GM13977 (cell line): Measurements from ENCODE around the gene ATE1.

Experiments used
- DNase-seq: peaks from one replicate; pipeline ENCODE4 v3.0.0; 2012; ENCODE audit warnings: low spot score
- in situ Hi-C: fragments of 300-500 bp; cut with MboI; formaldehyde crosslinking; loops from one replicate; pipeline ENCODE4 v1.12.0; 2022; ENCODE audit warnings: low sequenced_read_pairs, low pct_unique_long_range_greater_than_20kb, mixed read lengths, inconsistent platforms; ENCODE audit not compliant: unreplicated experiment
- TF ChIP-seq, protein P1 (sequence below): IDR thresholded peaks from 2 replicates; pipeline ENCODE4 v1.5.1; 2012; ENCODE audit warnings: mild to moderate bottlenecking, control low read depth; ENCODE audit not compliant: insufficient read depth; ENCODE audit errors: extremely low read depth, missing control alignments

Gene ATE1

DNA sequence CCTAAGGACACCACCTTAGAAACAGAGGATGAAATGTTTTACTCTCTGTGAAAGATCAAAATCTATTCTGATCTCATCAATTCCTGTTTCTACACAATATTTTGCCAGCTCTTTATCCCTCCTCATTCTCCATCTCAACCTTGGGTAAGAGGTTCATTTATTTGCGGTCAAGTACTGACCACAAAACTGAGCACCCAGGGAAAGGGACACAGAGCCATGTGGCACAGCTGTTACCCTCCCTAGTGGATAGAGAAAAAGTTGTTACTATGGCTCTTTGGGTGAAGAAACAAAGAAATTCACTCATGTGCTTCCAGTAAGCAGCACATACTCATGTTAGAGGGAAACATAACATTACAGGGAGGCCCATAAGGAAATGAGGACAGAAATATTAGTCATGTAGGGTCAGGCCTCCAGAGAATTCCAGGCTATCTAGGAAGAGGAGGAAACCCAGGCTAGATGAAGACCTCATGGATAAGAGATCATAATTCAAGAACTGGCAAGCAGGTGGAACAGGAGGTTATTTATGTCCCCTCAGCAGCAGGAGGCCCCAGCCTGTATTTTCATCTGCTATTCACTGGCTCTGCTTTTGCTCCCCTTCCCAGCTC lies 114.5 kb downstream of the ATE1 start:
- TF ChIP-seq, protein P1, sequence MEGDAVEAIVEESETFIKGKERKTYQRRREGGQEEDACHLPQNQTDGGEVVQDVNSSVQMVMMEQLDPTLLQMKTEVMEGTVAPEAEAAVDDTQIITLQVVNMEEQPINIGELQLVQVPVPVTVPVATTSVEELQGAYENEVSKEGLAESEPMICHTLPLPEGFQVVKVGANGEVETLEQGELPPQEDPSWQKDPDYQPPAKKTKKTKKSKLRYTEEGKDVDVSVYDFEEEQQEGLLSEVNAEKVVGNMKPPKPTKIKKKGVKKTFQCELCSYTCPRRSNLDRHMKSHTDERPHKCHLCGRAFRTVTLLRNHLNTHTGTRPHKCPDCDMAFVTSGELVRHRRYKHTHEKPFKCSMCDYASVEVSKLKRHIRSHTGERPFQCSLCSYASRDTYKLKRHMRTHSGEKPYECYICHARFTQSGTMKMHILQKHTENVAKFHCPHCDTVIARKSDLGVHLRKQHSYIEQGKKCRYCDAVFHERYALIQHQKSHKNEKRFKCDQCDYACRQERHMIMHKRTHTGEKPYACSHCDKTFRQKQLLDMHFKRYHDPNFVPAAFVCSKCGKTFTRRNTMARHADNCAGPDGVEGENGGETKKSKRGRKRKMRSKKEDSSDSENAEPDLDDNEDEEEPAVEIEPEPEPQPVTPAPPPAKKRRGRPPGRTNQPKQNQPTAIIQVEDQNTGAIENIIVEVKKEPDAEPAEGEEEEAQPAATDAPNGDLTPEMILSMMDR, result no peak
- DNase-seq, result no peak
- in situ Hi-C loops, result no loop called here

DNA sequence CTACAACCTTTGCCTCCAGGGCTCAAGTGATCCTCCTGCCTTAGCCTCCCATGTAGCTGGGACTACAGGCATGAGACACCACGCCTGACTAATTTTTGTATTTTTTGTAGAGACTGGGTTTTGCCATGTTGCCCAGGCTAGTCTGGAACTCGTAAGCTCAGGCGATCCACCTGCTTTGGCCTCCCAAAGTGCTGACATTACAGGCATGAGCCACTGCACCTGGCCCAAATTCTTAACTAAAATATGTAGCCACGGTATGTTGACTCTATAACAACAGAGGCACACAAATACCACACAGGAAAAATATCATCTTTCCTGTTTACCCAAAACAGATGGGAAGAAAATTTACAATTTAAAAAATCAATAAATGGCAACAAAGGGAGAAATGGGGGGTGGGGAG lies 115.8 kb downstream of the ATE1 start:
- DNase-seq, result no peak
- in situ Hi-C loops, result no loop called here
- TF ChIP-seq, protein P1, result no peak

DNA sequence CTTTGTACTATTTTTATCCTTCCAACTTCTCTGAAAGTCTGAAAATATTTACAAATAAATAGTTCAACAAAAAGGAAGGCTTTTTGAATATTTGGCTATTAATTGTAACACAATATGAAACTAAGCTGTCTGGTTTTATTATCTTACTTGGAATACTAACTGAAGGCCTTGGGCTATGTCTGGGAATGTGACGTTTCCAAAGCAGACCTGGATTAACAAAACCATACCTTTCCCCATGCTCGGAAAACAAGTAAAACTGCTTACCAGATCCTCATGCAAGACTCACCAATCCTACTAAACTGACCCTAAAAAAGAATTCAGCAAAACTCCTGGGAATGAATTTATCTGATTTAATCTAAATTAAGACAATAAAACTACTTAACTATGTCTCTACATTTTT lies 116.4 kb downstream of the ATE1 start:
- no peak for DNase-seq
- TF ChIP-seq, protein P1, result no peak
- in situ Hi-C loops, result no loop called here

DNA sequence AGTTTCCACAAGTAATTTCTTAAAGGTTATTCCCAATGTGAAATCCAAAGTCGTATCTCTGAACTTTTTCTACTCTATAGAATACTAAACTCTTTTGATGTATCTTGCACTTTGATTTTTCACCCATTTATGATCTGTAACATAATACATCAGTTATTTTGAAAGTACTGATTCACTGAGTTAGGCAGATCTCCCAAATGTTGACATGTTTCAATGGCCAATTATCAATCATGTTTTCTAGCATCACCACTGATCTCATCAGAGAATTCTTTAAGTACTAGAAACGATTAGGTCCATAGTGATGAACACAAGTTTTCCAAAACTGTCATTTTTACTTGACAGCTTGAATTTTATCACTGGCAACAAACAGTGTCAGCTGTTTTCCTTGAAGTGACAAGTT lies 119.0 kb downstream of the ATE1 start:
- TF ChIP-seq, protein P1, result no peak
- in situ Hi-C loops, result no loop called here
- DNase-seq, result no peak

DNA sequence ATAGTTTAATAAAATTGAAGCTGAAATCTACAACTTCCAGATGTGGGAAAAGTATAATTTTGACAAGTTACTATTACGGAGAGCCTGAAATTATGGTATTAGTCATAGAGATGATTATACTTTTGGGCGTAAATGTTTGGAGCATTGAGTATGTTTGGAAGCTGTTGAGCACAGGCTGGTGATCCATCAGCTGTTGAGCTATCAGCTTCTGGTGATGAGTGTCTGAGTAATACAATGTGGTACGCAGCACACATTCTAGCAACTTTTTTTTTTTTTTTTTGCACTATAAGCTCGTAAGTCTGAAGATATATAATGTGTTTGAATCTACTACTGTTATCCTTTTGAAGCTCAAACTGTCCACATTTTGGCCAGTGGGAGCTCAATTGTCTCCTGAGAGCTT lies 123.4 kb downstream of the ATE1 start:
- in situ Hi-C loops, result no loop called here

DNA sequence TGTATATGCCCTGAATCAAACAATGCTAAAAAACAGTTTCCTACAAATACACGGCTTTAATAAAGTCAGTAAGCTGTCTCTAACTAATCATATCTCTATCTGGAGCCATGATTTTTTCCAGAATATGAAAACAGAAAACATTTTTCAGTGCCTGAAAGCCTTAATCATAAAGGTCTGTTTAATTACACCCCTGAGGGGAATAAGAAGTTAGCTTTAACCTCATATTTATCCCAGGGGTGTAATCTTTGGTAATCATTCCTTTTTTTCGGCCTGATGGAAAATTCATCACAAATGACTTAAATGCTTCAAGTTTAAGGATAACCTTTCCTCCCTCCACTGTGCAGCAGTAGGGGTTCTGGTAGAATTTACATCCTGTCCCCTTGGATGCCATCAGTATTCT lies 124.2 kb downstream of the ATE1 start:
- no peak for DNase-seq
- TF ChIP-seq, protein P1, result no peak
- in situ Hi-C loops, result no loop called here

More for the DNA sequence above, 123.4 kb downstream of the ATE1 start:
- no peak for DNase-seq
- TF ChIP-seq, protein P1, result no peak
